GM19023 (cell line): ENCODE measurements around the gene C1RL.
"Not testable (repeated sequence)": the region's sequence is repeated elsewhere in the genome, so short reads cannot be mapped to it uniquely, and the experiment has no call there.

Source experiments
- ATAC-seq: cut with Tn5 transposase; IDR thresholded peaks from one replicate; pipeline ENCODE4 v1.9.1; 2021; ENCODE audit warnings: mild to moderate bottlenecking, moderate library complexity; ENCODE audit not compliant: unreplicated experiment

Gene C1RL

GRCh38 chr12:7116196-7116595, 7.2 kb upstream of the C1RL start:
- ATAC-seq, result no peak

DNA sequence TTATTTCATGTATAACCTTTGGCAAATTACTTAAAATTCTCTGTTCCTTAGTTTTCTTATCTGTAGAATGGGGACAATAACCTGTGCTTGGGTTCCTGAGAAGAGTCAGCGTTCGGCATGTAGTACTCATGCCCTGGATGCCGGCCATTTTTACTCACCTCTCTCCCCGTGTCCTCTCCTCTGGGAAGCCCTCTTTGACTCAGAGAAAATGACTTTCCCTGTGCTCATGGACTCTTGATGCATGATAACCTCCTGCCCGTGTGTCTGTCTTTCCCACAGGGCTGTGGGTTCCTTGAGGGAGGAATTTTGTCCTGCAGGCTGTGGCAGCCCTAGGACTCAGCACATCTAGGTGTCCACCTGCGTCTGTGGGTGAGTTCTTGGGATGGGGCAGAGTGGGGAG, 5.8 kb upstream of the C1RL start:
- ATAC-seq, result no peak

GRCh38 chr12:7114008-7114407, 5.0 kb upstream of the C1RL start:
- ATAC-seq, result no peak

- no peak for ATAC-seq
Observed at GRCh38 chr12:7113389-7113871, 4.4 kb upstream of the C1RL start.

- no peak for ATAC-seq
Observed at GRCh38 chr12:7112041-7112440, 3.0 kb upstream of the C1RL start.

GRCh38 chr12:7110661-7111060, 1.6 kb upstream of the C1RL start:
- no peak for ATAC-seq

- ATAC-seq, result no peak
Observed at GRCh38 chr12:7109572-7109920, 532 bp upstream of the C1RL start.

DNA sequence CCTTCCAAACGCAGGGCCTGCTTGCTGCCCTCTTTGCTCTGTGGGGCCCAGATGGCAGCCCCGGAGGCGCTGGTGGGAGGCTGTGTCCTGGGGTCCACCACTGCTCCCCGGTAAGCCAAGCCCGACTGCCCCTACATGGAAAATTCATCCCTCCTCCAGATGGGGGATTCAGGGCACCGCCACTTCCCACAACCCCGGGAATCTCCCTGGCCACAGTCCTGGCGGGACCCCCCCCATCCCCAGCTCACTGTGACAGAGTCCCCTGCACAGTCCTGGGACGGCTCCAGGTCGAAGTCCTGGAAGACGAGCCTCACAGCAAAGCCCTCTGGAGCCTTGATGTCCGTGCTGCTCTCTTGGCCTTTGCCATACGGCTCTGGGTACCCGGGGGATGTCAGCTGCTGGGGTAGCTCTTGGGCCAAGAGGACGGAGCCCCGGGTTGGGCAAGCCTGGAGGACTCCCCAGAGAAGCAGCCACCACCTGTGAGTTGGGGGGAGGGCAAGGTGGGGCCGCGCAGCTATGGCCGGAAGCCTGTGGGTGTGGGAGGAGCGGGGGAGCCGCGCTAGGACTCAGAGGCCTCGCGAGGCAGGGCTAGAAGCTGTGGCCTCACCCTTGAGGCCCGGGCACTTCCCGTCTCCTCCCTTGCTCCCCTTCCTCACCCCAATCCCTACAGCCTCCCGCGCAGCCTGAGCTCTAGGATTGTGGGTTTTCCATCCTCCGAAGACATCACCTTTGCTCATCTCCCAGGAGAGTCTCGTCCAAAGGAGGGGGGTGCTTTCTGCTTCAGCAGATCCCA, 815 bp downstream of the C1RL start:
- ATAC-seq, result peak; percentile 91

DNA sequence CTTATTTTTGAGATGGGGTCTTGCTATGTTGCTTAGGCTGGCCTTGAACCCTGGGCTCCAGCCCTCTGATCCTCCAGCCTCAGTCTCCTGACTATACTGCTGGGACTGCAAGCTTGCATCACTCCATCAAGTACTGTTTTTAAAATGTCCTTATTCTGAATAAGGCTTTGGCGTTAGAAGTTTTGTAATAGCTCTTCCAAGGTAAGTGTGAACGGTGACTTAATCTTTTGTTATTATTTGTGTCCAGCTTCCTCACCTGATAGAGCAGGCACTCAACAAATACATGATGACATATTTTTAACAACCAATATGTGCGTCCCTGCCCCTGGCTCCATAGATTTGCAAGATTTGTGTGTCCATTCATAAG, 1.4 kb downstream of the C1RL start:
- peak; percentile 2 for ATAC-seq

- ATAC-seq, result not testable (repeated sequence)
Observed at GRCh38 chr12:7107181-7107580, 1.8 kb downstream of the C1RL start.

DNA sequence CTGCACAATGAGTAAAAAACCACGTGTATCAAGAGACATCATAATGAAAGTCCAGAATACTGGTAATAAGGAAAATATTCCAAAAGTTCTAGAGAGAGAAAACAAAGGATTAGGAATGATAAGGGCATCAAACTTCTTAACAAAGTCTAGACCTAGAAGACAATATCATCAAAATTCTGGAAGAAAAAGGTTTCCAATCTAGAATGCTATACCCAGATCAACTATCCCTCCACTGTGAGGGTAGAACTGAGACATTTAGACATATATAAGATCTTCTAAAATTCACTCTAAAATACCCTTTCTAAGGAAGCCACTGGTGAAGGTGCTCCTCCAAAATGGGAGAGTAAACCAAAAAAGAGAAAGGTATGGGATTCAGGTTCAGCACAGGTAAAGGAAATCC, 2.9 kb downstream of the C1RL start:
- ATAC-seq, result no peak

DNA sequence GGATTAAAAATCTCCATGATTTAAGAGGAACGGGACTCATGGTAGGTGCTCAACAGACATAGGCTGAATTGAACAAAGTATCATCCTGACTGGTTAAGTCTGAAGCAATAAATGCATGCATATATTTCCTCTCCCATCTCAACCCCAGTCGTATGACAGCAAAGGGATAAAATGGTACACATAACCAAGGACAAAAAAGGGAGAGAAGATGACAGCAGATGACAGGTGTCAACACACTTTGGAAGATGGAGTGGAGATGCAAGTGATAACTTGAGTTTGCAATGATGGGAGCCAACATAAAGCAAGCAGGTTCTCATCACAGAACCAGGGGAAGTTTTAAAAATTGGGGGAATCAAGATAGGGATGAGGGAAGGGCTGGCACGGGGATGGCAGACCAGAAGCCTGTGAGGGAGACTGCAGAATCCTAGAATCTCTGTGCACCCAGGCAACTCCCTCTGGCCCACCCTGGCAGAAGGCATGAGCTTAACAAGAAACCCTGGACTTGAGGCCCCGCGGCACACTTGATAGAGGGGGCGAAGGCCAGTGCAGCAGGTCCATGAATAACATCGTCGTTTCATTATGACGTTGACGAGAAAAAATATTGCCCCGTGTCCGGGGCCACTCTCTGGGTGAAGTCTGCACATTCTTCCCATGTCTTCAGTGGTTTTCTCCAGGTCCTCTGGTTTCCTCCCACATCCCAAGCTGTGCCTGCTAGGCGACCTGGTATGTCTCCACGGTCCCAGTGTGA, 5.0 kb downstream of the C1RL start:
- ATAC-seq, result no peak

- ATAC-seq, result no peak
Observed at GRCh38 chr12:7102582-7102981, 6.4 kb downstream of the C1RL start.

DNA sequence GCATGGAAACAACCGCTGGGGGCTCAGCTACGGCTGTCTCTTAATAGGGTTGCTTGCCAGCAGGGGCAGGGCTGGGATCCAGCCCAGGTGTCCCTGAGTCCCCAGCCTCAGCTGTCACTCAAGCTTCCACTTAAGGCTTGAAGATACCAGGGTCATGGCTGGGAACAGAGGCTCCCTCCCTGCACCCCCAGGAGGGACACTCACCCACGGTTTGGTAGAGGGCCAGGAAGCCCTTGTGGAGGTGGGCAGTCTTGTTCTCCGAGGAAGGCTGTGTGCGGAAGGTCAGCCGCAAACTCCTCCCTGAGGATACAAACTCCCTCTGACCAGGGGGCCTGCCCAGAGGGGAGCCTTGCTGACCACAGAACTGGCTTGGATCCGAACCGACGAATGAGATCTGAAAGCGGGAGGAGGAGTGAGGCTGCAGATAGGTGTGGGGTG, 7.3 kb downstream of the C1RL start:
- no peak for ATAC-seq

DNA sequence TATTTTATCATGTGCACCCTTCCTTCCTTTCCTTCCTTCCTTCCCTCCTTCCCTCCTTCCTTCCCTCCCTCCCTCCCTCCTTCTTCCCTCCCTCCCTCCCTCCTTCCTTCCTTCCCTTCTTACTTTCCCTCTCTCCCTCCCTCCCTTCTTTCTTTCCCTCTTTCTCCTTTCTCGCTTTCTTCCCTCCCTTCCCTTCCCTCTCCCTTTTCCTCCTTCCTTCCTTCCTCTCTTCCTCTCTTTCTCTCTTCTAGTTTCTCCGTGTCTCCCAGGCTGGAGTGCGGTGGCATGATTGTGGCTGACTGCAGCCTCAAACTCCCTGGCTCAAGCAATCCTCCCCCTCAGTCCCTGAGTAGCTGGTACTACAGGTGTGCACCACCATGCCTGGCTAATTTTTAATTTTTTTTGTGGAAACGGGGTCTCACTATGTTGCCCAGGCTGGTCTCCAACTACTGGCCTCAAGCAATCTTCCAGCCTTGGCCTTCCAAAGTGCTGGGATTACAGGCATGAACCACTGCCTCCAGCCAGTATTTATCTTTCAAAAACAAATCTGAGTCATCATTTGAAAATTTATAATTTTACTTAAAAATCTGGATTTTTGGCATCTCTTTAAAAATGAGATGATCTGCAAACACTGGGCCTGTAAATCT, 7.8 kb downstream of the C1RL start:
- ATAC-seq, result no peak

- no peak for ATAC-seq
Observed at GRCh38 chr12:7100239-7100638, 8.8 kb downstream of the C1RL start.

DNA sequence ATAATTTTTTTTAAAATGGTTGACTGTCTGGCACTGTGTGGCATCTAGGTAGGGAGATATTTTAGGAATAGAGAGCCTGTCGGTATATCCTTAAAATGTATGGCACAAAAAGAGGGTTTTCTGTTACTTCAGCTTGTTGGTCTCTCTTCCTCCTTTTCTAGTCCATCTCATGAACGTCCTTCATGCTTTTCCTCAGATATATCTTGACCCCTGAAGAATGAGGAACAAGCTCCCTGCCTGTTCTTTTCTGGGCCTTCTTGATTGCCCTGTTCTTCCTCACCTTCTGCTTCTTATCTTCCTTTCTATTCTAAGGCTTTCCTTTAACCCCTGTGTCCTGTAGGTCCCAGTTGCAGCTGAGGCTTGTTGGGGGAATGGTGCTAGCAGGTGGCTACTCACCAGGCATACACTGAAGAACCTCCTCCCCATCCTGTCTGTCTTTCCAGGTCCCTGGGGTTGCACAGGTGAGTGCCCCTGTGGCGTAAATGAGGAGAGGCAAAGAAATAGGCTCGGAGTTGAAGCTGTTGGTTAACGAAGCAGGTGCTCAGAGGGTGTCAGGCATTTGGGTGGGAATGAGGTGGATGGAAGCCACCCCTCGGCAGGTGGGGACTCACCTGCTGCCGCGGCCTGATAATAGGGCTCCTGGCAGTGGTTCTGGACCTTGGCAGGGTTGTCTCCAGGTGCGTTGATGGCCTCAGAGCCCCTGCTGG, 9.6 kb downstream of the C1RL start:
- ATAC-seq, result no peak

DNA sequence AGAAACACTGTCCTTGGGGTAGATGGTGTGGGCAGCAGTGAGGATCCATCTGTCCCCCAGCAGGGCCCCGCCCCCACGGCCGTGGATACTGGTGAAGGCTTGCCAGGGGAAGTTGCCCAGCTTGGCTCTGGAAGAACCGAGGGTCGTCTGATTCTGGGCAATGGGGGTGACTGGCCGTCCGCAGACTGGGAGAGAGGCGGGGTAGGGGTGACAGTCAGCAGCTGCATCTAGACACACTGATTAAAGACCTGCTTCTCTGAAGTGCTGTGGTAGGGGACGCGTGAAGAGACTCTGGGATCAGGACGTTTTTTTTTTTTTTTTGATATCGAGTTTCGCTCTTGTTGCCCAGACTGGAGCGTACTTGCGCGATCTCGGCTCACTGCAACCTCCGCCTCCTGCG, 12.0 kb downstream of the C1RL start:
- no peak for ATAC-seq

DNA sequence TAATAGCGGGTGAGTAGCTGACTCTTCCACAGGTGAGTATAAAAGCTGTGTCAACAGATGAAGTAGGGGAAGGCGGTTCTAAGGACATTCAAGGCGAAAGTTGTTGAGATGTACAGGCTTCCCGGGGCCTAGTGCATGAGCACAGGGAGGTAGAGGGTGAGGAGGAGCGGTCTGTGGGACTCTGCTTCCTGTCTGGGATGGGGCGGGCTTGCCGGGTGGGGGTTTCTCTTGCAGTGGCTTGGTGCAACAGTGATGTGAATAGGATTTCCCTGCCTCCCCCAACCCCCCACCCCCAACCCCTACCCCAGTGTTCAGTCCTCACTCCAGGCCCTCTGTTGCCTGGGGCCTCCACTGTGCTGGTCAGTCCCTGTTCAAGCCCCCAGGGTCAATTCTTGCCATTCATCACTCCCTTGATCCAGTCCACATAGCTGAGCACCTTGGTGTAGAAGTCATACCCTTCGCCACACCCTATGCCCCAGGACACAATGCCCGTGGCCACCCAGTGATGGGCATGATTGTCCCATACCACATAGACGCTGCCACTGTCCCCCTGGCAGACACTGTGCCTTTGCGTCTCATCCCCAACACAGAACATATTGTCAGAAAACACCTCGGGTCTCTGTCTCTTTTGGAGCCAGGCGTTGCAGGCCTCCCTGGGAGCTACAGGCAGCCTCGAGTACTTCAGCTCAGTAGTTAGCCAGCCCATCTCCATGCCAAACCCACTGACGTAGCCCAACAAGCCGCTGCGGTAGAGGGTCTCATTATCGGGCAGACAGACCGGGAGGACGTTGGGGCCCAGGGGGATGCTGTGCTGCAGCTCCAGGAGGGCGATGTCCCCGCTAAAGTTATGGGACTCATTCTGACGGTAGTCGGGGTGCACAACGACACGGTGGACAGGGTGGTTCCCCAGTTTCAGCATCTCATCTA, 12.7 kb downstream of the C1RL start:
- ATAC-seq, result no peak

GRCh38 chr12:7093892-7094291, 15.1 kb downstream of the C1RL start:
- no peak for ATAC-seq
